Activated CD8-positive, alpha-beta T cell treated with anti-CD3 and anti-CD28 coated beads for 36 hours (primary cell): ENCODE data around the gene ZNF385B. TPM values are rescaled to one million over a fixed set of nuclear protein-coding genes. Genes with fewer than 3 reads are reported as not detected.

Experiments
- ATAC-seq: fragments of 200-7000 bp; cut with Tn5 transposase; one replicate; pipeline ENCODE4 v1.10.0; 2021; ENCODE audit warnings: mild to moderate bottlenecking, moderate library complexity
- CTCF ChIA-PET: fragments of 350-600 bp; sonication (Branson Sonifier 250); formaldehyde crosslinking; loops from one replicate; lab custom pipeline; 2021; ENCODE audit warnings: antibody characterized with exemption; lab: Charles Lee
- POLR2A ChIA-PET: fragments of 350-600 bp; sonication (Branson Sonifier 250); formaldehyde crosslinking; loops from one replicate; lab custom pipeline; 2021; ENCODE audit warnings: antibody characterized with exemption; lab: Charles Lee
- DNase-seq: peaks from one replicate; pipeline ENCODE4 v3.0.0-alpha.2; 2020
- H3K27ac Mint-ChIP-seq: one replicate; pipeline ENCODE4 v1.8.0; 2021; ENCODE audit warnings: mild to moderate bottlenecking, mixed read lengths
- H3K27me3 Mint-ChIP-seq: one replicate; pipeline ENCODE4 v1.8.0; 2021; ENCODE audit warnings: mixed read lengths
- H3K36me3 Mint-ChIP-seq: one replicate; pipeline ENCODE4 v1.8.0; 2021; ENCODE audit warnings: low read depth, mixed read lengths
- H3K4me1 Mint-ChIP-seq: one replicate; pipeline ENCODE4 v1.8.0; 2021; ENCODE audit warnings: low read depth, mixed read lengths
- H3K4me3 Mint-ChIP-seq: one replicate; pipeline ENCODE4 v1.8.0; 2021; ENCODE audit warnings: mild to moderate bottlenecking, moderate library complexity, mixed read lengths
- H3K9me3 Mint-ChIP-seq: one replicate; pipeline ENCODE4 v1.8.0; 2021; ENCODE audit warnings: mixed read lengths
- intact Hi-C: fragments of 100-400 bp; cut with micrococcal nuclease; formaldehyde crosslinking; loops from one replicate; pipeline ENCODE4 v1.10.0; 2022
- total RNA-seq, 2 experiments: library from RNA; stranded (reverse); gene quantifications; one replicate each; pipeline ENCODE4 v1.2.3, GENCODE V29; 2021
- TF ChIP-seq, protein P1 (sequence below): fragments of 200-600 bp; IDR thresholded peaks from one replicate; pipeline ENCODE4 v1.8.0; 2022; ENCODE audit warnings: antibody characterized with exemption, mild to moderate bottlenecking

ZNF385B gene
- total RNA-seq, 2 experiments from 2014 or later, result not detected

DNA sequence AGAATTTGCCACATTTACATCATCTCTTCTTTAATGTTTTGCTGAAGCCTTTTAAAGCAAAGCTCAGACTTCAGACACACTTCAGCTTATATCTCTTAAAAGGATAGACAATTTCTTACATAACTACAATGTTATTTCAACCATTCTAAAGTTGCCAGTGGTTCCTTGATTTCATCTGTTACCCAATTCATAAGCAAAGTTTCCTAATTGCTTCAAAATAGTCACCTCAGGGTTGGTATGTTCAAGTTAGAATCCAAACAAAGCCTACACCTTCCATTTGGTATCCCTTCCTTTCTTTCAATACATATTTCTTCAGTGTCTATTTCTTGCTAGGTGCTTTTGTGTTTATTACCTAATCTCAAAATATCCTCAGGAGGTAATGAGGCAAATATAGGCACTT lies 60.6 kb downstream of the ZNF385B start:
- no peaks in the 10 kb centered on the region for H3K4me1 Mint-ChIP-seq
- ChIA-PET CTCF (interaction anchor here (1.2 kb wide), 1 partner anchor 57 kb away, joined by 3 read pairs; no protein-coding TSS in a partner anchor), POLR2A (no interaction called here)
- ATAC-seq, result no peak
- no peak for DNase-seq
- peaks cover 2% of the 10 kb centered on the region for H3K27me3 Mint-ChIP-seq
- H3K9me3 Mint-ChIP-seq, result no peaks in the 10 kb centered on the region
- TF ChIP-seq, protein P1, sequence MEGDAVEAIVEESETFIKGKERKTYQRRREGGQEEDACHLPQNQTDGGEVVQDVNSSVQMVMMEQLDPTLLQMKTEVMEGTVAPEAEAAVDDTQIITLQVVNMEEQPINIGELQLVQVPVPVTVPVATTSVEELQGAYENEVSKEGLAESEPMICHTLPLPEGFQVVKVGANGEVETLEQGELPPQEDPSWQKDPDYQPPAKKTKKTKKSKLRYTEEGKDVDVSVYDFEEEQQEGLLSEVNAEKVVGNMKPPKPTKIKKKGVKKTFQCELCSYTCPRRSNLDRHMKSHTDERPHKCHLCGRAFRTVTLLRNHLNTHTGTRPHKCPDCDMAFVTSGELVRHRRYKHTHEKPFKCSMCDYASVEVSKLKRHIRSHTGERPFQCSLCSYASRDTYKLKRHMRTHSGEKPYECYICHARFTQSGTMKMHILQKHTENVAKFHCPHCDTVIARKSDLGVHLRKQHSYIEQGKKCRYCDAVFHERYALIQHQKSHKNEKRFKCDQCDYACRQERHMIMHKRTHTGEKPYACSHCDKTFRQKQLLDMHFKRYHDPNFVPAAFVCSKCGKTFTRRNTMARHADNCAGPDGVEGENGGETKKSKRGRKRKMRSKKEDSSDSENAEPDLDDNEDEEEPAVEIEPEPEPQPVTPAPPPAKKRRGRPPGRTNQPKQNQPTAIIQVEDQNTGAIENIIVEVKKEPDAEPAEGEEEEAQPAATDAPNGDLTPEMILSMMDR, result no peak
- no peak overlapping the region for H3K27ac Mint-ChIP-seq
- intact Hi-C loops, result no loop called here
- no peaks in the 10 kb centered on the region for H3K36me3 Mint-ChIP-seq
- H3K4me3 Mint-ChIP-seq, result no peak overlapping the region

DNA sequence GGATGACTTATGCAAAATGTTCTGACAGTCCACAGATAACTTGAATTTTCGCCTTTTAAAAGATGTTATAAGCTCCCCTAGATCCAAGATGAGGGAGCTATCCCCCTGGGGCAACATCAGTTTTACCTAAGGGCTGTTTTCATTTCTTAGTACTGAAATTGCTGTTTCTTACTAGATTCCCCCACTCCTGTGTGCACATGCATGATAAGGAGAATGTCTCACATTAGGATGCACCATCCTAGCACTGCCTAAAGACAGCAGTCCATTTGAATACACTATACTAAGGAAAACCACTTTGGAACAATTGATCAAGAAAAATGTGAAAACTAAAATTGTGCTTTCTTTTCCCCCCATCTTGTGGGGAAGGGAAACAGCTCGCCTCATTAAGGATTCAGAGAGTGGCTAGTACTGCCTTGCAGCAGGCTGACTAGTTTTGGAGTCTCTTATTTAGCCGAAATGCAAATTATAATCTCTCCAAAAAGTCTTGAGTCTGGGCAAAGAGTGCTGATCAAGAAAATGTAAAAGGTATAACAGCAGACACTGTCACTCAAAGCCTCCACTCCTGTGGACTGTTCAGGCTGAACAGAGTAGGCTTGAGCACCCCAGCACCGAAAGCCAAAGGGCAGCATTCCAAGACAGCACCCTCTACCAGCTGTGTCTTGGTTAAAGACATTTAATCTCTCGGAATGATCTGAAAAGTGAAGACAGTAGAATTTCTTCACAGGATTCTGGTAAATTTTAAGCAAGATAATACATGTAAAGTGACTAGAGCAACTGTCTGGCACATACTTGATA lies 65.0 kb downstream of the ZNF385B start:
- no peak overlapping the region for H3K27ac Mint-ChIP-seq
- intact Hi-C loops, result no loop called here
- POLR2A ChIA-PET, result no interaction called here

GRCh38 chr2:179793902-179794301 lies 67.5 kb downstream of the ZNF385B start:
- H3K4me3 Mint-ChIP-seq, result no peak overlapping the region
- H3K36me3 Mint-ChIP-seq, result no peaks in the 10 kb centered on the region
- ATAC-seq (no peak), DNase-seq (no peak)
- CTCF ChIA-PET, result no interaction called here
- H3K4me1 Mint-ChIP-seq, result no peaks in the 10 kb centered on the region
- POLR2A ChIA-PET, result no interaction called here
- peaks cover 2% of the 10 kb centered on the region for H3K27me3 Mint-ChIP-seq
- no peaks in the 10 kb centered on the region for H3K9me3 Mint-ChIP-seq
- TF ChIP-seq, protein P1, result no peak
- no peak overlapping the region for H3K27ac Mint-ChIP-seq
- intact Hi-C loops, result no loop called here

More for the DNA sequence above, 65.0 kb downstream of the ZNF385B start:
- no peak overlapping the region for H3K4me3 Mint-ChIP-seq
- no peak for ATAC-seq
- H3K36me3 Mint-ChIP-seq, result no peaks in the 10 kb centered on the region
- H3K4me1 Mint-ChIP-seq, result no peaks in the 10 kb centered on the region
- CTCF ChIA-PET, result no interaction called here
- no peaks in the 10 kb centered on the region for H3K9me3 Mint-ChIP-seq
- DNase-seq, result no peak
- H3K27me3 Mint-ChIP-seq, result peaks cover 2% of the 10 kb centered on the region
- TF ChIP-seq, protein P1, result no peak

GRCh38 chr2:179793238-179793637 lies 68.2 kb downstream of the ZNF385B start:
- POLR2A ChIA-PET, result no interaction called here
- no peaks in the 10 kb centered on the region for H3K9me3 Mint-ChIP-seq
- TF ChIP-seq, protein P1, result no peak
- H3K4me3 Mint-ChIP-seq, result no peak overlapping the region
- no peak overlapping the region for H3K27ac Mint-ChIP-seq
- CTCF ChIA-PET, result no interaction called here
- no peak for ATAC-seq
- H3K4me1 Mint-ChIP-seq, result no peaks in the 10 kb centered on the region
- H3K27me3 Mint-ChIP-seq, result no peaks in the 10 kb centered on the region
- no peak for DNase-seq
- intact Hi-C loops, result no loop called here
- no peaks in the 10 kb centered on the region for H3K36me3 Mint-ChIP-seq
